ENCODE measurements around the gene PRKAG2. TPM values are rescaled to one million over a fixed set of nuclear protein-coding genes. Genes with fewer than 3 reads are reported as not detected.

The PRKAG2 gene
- total and polyA plus RNA-seq, 12 donors = 3.8 to 17.3 (median 10.9) TPM

DNA sequence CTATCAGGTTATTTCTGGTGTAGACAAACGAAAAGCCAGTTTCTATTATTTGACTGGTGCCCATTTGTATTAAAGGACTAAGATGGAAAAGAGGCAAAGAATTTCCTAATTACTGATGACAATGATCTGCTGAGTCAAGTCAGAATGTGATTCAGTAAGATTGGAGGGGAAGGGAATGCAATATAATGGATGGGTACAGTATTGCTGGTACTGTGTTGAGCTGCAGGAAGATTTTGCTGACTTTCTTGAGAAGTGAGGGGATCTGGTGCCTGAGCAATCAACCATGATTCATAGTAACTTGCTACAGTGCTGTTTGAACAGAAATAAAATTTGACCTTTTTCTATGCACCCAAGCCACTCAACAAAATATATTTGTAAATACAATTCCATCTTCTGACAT is 218.1 kb downstream of the PRKAG2 start:
- no peak overlapping the region for H3K4me3 ChIP-seq
- H3K36me3 ChIP-seq (replicated peaks in 1 of 2) = no peaks in the 10 kb centered on the region

DNA sequence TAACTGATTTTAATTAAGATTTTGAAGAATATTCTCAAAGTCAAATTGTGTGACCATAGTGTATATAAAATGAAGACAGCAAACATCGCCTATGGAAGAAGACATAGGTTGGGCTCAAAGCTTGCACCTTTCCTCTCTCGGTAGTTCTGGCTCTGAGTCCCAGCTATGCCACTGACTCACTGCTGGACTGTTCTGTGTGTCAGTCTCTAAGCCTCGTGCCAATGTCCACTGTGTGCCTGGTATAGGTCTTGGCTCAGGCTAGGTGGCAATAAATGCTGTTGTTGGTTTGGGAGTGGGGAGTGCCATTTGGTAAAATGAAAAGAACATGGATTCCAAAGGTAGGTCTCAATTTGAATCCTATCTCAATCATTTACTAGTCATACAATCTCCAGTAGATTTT is 219.7 kb downstream of the PRKAG2 start:
- Histone ChIP-seq H3K27me3 (no peaks in the 10 kb centered on the region), H3K4me3 (no peak overlapping the region), H3K36me3 (replicated peaks in 1 of 2) (no peaks in the 10 kb centered on the region), H3K4me1 (replicated peaks in 1 of 2) (no peaks in the 10 kb centered on the region), H3K9me3 (replicated peaks in 1 of 3) (no peaks in the 10 kb centered on the region), H3K27ac (no peak overlapping the region)
- TF ChIP-seq, protein P1, sequence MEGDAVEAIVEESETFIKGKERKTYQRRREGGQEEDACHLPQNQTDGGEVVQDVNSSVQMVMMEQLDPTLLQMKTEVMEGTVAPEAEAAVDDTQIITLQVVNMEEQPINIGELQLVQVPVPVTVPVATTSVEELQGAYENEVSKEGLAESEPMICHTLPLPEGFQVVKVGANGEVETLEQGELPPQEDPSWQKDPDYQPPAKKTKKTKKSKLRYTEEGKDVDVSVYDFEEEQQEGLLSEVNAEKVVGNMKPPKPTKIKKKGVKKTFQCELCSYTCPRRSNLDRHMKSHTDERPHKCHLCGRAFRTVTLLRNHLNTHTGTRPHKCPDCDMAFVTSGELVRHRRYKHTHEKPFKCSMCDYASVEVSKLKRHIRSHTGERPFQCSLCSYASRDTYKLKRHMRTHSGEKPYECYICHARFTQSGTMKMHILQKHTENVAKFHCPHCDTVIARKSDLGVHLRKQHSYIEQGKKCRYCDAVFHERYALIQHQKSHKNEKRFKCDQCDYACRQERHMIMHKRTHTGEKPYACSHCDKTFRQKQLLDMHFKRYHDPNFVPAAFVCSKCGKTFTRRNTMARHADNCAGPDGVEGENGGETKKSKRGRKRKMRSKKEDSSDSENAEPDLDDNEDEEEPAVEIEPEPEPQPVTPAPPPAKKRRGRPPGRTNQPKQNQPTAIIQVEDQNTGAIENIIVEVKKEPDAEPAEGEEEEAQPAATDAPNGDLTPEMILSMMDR (IDR thresholded peaks at IDR 0.05) = no peak
- no peak for TF ChIP-seq POLR2A (IDR thresholded peaks at IDR 0.05)
- intact Hi-C loops (cut with DNase I) = no loop called here
- 62 to 78% (median 69%) methylated on average over 3 of the region's 3 CpGs for WGBS, 4 donors
- DNase-seq = peak in 2 of 7 donors; percentile 45 to 46

More for the DNA sequence above, 218.1 kb downstream of the PRKAG2 start:
- no peaks in the 10 kb centered on the region for H3K4me1 ChIP-seq (replicated peaks in 1 of 2)
- H3K27me3 ChIP-seq = no peaks in the 10 kb centered on the region
- DNase-seq = no peak
- TF ChIP-seq POLR2A (IDR thresholded peaks at IDR 0.05) = no peak
- TF ChIP-seq, protein P1 (IDR thresholded peaks at IDR 0.05) = no peak
- no peak overlapping the region for H3K27ac ChIP-seq
- WGBS, 4 donors = 74 to 89% (median 84%) methylated on average over 1 of the region's 1 CpG
- H3K9me3 ChIP-seq (replicated peaks in 1 of 3) = no peaks in the 10 kb centered on the region
- intact Hi-C loops (cut with DNase I) = no loop called here

DNA sequence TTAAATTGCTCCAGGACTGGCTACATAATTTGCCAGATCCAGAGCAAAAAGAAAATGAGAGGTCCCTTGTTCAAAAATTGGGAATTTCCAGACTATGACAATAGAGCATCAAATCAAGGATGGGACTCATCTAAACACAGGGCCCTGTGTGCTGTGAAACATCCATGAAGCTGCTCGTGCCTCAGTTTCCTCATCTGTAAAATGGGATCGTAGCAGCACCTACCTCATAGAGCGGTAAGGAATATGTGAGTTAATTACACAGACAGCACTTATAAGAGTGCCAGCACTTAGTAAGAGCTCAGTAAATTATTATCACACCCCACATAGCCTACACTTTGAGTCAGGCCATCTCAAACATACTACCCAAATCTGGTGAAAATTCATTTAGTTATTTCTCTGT is 221.4 kb downstream of the PRKAG2 start:
- no peak for DNase-seq
- Histone ChIP-seq H3K36me3 (replicated peaks in 1 of 2) (no peaks in the 10 kb centered on the region), H3K27me3 (no peaks in the 10 kb centered on the region), H3K9me3 (replicated peaks in 1 of 3) (no peaks in the 10 kb centered on the region), H3K4me3 (no peak overlapping the region), H3K4me1 (replicated peaks in 1 of 2) (peaks cover 0 to 9% of the 10 kb centered on the region in 2 donors), H3K27ac (no peak overlapping the region)
- intact Hi-C loops (cut with DNase I) = no loop called here
- 80 to 90% (median 83%) methylated on average over 3 of the region's 3 CpGs for WGBS, 4 donors
- no peak for TF ChIP-seq POLR2A (IDR thresholded peaks at IDR 0.05)
- TF ChIP-seq, protein P1 (IDR thresholded peaks at IDR 0.05) = no peak

DNA sequence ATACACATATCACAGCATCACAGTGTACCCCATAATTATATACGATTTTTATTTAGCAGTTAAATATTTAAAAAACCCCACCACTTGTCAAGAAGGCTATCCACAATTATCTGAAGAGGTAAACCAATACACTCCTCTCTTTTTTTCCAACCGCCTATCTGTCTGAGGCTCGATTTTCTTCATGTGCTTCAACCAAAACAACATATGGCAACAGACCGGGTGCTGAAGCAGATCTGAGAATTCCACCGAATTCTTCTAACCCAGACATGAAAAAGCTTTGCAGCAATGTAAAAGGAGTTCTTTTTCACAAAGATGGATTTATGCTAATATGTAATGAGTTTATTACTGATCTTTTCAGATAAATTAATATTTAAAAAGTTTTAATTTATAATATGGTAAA is 224.8 kb downstream of the PRKAG2 start:
- TF ChIP-seq, protein P1 (IDR thresholded peaks at IDR 0.05) = no peak

More for the DNA sequence above, 224.8 kb downstream of the PRKAG2 start:
- Histone ChIP-seq H3K36me3 (replicated peaks in 1 of 2) (no peaks in the 10 kb centered on the region), H3K27me3 (no peaks in the 10 kb centered on the region), H3K9me3 (replicated peaks in 1 of 3) (no peaks in the 10 kb centered on the region), H3K4me3 (no peak overlapping the region), H3K4me1 (replicated peaks in 1 of 2) (peaks cover 0 to 13% of the 10 kb centered on the region in 2 donors), H3K27ac (no peak overlapping the region)
- intact Hi-C loops (cut with DNase I) = no loop called here
- whole genome bisulfite sequencing, 4 donors = 82 to 92% (median 87%) methylated on average over 5 of the region's 5 CpGs
- no peak for DNase-seq
